CD4-positive, alpha-beta T cell treated with Interleukin-17A for 1 hour (primary cell): Measurements from ENCODE around the gene GSG1.
"Not testable (repeated sequence)": the region's sequence is repeated elsewhere in the genome, so short reads cannot be mapped to it uniquely, and the experiment has no call there.

ENCODE experiments used
- DNase-seq: peaks from one replicate; pipeline ENCODE4 v3.0.0-alpha.2; 2020

Gene GSG1

DNA sequence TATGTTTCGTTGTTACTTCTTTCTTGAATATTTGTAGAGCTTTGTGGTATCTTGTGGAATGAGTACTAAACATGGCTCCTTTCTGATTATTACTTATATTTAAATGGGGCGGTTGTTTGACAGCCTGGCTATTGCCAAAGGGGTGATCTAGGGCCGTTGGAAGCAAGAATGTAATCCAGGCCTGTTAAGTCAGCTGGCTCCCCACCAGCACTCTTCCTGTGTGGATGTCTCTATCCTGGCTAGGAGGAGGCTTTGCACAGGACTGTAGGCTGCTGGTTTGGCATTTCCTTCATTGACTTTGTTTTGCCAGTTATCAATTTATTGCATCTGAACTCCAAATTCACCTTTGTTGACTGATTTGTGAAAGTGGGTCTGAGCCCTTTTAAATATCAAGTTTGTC lies 53.7 kb downstream of the GSG1 start:
- no peak for DNase-seq

DNA sequence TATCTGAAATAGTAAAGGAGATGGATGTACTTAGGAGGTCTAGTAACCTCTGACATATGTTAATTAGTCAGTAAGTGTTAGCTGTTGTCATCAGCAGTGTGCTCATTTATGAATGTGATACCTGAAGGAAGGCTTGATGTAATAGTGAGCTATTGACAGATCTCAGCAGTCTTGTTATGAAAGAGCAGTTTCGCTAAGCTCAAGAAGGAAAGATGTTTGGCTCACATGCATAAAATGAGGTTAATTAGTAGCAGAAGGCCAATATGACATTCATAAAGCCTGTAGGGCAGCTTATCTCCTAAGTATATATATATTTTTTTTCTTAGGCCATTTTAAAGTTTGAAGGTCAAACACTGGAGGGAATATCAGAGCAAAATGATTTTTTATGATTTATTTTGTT lies 56.5 kb downstream of the GSG1 start:
- no peak for DNase-seq

DNA sequence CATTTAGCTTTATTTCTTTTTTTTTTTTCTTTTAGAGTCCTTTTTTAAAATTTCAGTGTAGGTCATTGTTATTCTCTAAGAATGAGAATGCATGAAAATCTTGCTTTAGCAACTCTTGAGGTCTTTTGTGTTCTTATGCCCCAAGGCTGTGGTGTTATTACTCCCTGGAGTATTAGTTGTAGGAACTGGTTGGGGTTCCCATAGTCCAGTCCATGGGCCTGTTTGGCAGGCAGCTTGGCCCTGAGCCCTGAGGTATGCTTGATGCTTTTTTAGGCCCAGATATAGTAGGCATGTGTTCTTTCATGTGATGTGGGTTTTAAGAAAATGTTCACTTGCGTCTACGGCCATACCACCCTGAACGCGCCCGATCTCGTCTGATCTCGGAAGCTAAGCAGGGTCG lies 57.7 kb downstream of the GSG1 start:
- DNase-seq = no peak

DNA sequence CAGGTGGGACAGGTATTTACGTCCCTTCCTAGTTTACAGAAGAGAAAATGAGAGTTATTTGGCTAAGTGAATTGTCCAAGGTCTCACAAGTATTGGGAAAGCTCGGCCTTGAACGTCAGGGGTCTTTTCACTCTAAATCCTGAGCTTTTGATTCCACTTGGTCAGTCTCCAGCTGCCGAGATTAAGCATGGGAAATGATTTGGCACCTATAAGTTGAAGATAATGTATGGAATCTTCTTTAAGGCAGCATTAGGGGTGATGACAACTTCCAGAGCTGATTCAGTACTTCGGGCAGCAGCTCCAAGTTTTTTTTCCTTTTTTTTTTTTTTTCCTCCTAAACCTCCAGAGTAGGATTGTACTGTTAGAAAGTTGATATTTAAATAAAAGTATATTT lies 58.6 kb downstream of the GSG1 start:
- DNase-seq = no peak

DNA sequence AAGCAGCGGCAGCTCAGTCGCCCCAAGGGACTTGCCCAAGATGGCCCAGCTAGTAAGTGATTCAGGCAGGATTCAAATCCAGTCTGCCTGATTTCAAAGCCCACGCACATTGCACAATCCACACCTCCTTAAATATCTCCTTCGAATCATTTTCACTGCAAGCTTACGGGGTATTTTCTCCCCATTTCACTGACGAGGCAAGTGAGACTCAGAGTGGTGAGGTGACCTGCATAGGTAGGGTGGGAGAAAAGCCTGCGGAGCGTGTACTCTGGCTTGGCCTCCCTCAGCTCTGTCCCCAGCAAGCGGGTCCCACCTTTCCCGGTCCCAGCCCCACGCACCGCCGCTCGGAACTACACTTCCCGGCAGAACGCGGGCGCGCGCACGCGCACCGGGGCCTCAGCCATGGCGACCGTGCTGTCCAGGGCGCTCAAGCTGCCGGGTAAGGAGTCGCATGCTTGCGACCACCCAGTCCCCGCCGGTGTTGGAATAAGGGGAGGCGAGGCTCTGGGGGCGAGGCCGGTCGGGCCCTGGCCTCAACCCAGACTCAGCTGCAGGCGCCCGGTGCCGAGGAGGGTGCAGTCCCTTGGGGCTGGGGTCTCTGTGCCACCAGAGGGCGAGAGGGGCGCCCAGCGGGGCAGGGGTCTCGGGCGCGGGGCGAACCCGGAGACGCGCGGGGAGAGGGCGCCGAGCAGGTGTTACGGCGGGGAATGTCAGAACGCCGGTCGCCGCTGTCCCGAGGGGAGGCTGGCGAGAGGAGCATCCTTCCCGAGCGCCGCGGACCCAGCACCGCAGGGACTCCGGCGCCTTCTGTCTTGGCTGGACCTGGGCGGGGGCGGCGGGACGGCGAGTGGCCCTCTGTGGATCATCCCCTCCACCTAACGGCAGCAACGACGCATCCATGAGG lies 59.2 kb downstream of the GSG1 start, which contains the start of gene FAM234B:
FAM234B (plus strand) TSS at position 380 of the 904 bp plus-strand sequence; CDS start at position 403, 23 bp downstream.
- peak; percentile 70 for DNase-seq

DNA sequence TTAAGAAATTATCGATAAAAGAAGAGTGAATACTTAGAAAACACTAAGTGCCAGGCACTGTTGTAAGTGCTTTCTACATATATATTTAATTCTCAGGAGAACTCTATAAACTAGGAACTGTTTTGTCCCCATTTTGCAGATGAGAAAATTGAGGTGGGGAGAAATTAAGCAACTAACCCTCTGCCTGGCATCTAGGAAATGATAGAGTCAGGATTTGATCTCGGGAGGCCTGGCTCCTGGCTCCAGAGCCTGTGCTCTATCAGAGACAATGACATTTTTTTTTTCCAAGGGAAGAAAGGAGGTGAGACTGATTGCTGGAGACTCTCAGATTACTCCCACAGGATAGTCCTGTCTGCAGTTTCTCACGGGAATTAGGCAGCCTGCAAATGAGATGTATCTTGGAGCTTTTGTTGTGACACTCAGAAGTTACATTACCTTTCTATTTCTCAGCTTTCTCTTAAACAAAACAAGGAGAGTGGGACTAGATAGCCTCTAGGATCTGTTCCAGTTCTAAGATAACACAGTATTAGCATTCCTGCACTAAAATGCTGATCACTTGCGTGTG lies 60.7 kb downstream of the GSG1 start:
- DNase-seq = no peak

DNA sequence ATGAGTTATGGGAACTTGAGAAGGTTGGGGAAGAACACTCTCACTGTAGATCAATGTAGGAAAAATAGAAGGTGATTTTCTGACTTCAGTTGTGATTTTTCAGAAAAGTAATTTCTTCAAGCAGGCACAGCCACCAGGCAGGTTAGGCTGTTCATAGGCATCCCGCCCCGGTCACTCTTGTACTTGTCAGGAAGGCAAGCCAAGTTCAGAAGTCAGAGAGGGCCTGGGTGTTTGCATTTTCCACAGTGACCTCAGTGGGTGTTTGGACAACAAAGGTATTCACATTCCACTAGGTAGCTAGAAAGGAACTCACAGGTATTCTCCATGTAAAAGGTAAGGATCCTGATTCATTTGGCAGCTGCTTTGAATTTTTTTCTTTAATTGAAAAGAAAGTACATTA lies 62.2 kb downstream of the GSG1 start:
- no peak for DNase-seq

DNA sequence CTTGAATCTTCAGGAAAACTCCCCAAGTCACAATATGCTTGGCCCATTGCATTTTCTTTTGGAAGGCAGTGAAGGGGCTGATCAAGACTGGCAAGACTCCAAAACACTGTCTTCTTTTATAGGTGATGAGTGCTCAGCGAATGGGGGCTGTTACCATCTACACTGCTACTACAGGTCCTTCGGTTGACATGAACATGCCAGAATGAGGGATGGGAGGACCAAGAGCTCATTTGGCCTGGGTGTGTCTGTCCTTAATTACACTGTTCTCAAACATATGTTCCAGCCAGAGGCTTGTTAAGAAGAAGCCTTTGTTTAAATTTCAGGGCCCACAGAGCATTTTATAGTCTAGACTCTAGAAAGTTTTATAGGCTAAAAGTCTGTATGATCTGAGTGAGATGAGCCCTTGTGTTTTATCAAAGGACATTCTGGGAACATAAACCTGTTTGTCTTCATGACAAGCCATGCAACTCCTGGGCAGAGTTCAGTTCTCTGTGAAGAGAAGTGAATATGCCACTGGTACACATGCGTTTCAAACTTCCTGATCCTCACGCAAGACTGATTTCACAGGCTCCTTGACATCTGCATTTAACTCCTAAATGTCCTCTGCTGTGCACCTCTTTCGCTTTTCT lies 64.0 kb downstream of the GSG1 start:
- no peak for DNase-seq

DNA sequence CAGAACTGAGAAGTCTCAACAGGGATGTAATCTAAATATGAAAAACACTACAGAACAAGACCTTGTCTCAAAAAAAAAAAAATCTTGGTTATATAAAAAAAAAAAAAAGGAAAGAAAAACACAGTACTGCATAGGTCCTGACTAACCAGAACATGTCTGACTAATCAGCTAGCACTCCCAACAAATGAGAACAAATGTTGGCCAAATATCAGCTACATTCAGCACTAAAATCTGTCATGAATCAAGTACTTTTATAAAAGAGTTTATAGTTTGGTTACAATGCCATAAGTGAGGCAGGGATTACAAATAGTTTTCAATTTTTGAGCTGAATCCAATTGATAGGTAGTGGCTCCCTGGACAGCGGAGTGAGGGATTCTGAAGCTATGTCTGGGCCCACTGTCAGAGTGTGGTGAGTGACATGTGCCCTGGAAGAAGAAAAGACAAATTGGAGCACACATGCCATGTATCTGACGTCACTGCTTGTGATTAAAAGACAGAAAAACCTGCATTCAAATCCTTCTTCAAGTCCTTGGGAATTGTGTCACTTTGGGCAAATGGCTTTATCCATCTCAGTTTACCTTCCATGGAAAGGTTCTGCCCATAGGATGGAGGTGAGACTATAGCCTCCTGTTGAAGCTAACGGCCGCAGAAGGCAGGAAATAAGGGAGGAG lies 64.8 kb downstream of the GSG1 start:
- no peak for DNase-seq

DNA sequence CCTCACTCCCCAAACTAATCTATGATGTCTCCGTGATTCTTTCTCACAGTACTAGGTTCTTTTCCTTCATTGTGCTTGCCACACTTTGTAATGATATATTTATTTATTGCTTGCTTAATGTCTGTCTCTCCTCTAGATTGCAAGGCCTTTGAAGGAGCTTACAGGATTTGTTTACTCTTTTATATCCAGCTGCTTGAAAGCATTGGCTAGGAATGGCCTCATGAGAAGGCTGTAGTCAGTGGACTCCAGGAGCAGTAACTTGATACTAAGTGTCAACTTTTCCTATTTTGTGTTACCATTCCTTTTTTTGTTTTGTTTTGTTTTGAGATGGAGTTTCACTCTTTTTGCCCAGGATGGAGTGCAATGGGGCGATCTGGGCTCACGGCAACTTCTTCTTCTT lies 66.6 kb downstream of the GSG1 start:
- DNase-seq = no peak

DNA sequence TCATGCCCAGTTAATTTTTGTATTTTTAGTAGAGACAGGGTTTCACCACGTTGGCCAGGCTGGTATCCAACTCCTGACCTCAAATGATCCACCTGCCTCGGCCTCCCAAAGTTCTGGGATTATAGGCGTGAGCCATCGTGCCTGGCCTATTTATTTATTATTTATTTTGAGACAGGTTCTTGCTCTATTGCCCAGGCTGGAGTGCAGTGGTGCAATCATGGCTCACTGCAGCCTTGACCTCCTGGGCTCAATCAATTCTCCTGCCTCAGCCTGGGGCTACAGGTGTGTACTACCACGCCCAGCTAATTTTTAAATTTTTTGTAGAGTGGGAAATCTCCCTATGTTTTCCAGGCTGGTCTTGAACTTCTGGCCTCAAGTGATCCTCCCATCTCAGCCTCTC lies 68.1 kb downstream of the GSG1 start:
- not testable (repeated sequence) for DNase-seq
